H1 (cell line): ENCODE results near the gene SMU1. TPM values are rescaled to one million over a fixed set of nuclear protein-coding genes. Genes with fewer than 3 reads are reported as not detected.

Source experiments
- BRCA1 ChIP-seq: IDR thresholded peaks from 2 replicates; pipeline ENCODE4 v1.6.1; 2012; ENCODE audit warnings: low read depth, low read length, improper control_type of control experiment
- GABPA ChIP-seq: IDR thresholded peaks from 2 replicates; pipeline ENCODE4 v1.6.1; 2011; ENCODE audit warnings: mild to moderate bottlenecking, low read length, moderate library complexity, borderline replicate concordance; ENCODE audit not compliant: insufficient read depth
- POU5F1 ChIP-seq: IDR thresholded peaks from 2 replicates; pipeline ENCODE4 v1.6.1; 2011; ENCODE audit warnings: low read depth, mild to moderate bottlenecking, low read length, moderate library complexity
- polyA plus RNA-seq, 7 experiments: library from polyadenylated mRNA; depleted of rRNA in 3 of 7; stranded (reverse) in 5 of 7; unstranded in 2 of 7; fragments of >200 nt in 5 of 7; fragments of 200-250 nt in 2 of 7; gene quantifications; 1 replicate in 5 of 7; 2 replicates in 1 of 7; 4 replicates in 1 of 7; pipeline versions ENCODE4 v1.2.1 to v1.2.3, GENCODE V29; 2011 to 2013; ENCODE audit warnings: missing spikeins in 2 of 7, mixed read lengths in 2 of 7
- total RNA-seq: library from RNA; stranded (reverse); fragmentation: NEBNext Ultra II Directional; extraction: Animal tissue kit (Norgen Biotek cat#: 25700); gene quantifications from 2 replicates; pipeline ENCODE4 v1.2.1, GENCODE V29; 2021

The SMU1 gene
- total and polyA plus RNA-seq, 2 of the 8 experiments (the other 6 are each of a cell fraction or from before 2014, with no cell fraction given): 8.4 to 26.0 TPM

- TF ChIP-seq BRCA1 (no peak), POU5F1 (no peak), GABPA (no peak)
These were observed 29.5 kb upstream of the SMU1 start (continued) for GRCh38 chr9:33105959-33106358.
